Measurements from ENCODE around the gene TROAP. TPM values are rescaled to one million over a fixed set of nuclear protein-coding genes. Genes with fewer than 3 reads are reported as not detected.
A peak's percentile ranks its signal among the peaks of the same experiment; 100 is the strongest.

Gene TROAP
- total RNA-seq, 1 donor from 2014 or later: 49.9 TPM

GRCh38 chr12:49348781-49349180 is 25.7 kb downstream of the TROAP start:
- intact Hi-C loops (cut with micrococcal nuclease): no loop called here
- H3K9me3 Mint-ChIP-seq: no peaks in the 10 kb centered on the region

DNA sequence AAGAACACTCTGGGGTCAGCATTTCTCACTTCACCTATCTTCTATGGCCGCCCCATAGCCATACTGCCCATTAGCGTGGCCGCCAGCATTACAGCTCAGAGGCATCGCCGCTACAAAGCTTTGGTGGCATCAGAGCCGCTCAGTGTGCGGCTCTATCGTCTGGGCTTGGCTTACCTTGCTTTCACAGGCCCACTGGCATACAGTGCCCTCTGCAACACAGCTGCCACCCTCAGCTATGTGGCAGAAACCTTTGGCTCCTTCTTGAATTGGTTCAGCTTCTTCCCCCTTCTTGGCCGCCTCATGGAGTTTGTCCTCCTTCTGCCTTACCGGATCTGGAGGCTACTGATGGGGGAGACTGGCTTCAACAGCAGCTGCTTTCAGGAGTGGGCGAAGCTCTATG is 26.2 kb downstream of the TROAP start:
- Mint-ChIP-seq H3K36me3 (ENCODE audit: low read depth) (no peaks in the 10 kb centered on the region), H3K27me3 (peaks cover 61% of the 10 kb centered on the region), H3K9me3 (no peaks in the 10 kb centered on the region), H3K4me1 (peaks cover 18% of the 10 kb centered on the region), H3K4me3 (no peak overlapping the region), H3K27ac (no peak overlapping the region)
- DNase-seq: no peak
- intact Hi-C loops (cut with micrococcal nuclease): no loop called here

More at GRCh38 chr12:49348781-49349180, 25.7 kb downstream of the TROAP start:
- no peak overlapping the region for H3K4me3 Mint-ChIP-seq
- peaks cover 22% of the 10 kb centered on the region for H3K4me1 Mint-ChIP-seq
- DNase-seq: no peak
- no peak overlapping the region for H3K27ac Mint-ChIP-seq
- peaks cover 66% of the 10 kb centered on the region for H3K27me3 Mint-ChIP-seq
- no peaks in the 10 kb centered on the region for H3K36me3 Mint-ChIP-seq (ENCODE audit: low read depth)

DNA sequence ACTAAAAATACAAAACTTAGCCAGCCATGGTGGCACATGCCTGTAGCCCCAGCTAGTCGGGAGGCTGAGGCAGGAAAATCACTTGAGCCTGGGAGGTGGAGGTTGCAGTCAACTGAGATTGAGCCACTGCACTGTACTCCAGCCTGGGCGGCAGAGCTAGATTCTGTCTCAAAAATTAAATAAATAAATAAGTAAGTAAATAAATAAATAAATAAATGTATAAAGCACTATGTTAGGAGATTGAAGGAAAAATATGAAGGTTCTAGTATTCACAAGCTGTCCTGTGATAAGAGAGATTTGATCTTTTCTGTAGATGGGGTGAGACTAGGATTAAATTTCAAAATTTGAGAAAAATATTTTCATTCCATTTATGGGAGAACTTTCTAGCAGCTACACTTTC is 29.3 kb downstream of the TROAP start:
- intact Hi-C loops (cut with micrococcal nuclease): no loop called here
- Mint-ChIP-seq H3K9me3 (no peaks in the 10 kb centered on the region), H3K27ac (no peak overlapping the region)

DNA sequence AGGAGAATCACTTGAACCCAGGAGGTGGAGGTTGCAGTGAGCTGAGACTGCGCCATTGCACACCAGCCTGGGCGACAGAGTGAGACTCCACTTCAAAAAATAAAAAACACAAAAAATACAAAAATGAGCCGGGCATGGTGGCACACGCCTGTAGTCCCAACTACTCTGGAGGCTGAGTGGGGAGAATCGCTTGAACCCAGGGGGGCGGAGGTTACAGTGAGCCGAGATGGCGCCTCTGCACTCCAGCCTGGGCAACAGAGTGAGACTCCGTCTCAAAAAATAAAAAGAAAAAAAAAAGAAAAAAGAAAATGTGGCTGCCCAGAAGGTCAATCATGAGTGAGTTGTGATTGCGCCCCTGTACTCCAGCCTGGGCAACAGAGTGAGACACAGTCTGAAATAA is 32.9 kb downstream of the TROAP start:
- no peaks in the 10 kb centered on the region for H3K9me3 Mint-ChIP-seq
- no peak overlapping the region for H3K4me3 Mint-ChIP-seq
- no peak for DNase-seq
- peaks cover 2% of the 10 kb centered on the region for H3K4me1 Mint-ChIP-seq
- H3K27ac Mint-ChIP-seq: no peak overlapping the region
- peaks cover 38% of the 10 kb centered on the region for H3K27me3 Mint-ChIP-seq
- intact Hi-C loops (cut with micrococcal nuclease): no loop called here
- H3K36me3 Mint-ChIP-seq (ENCODE audit: low read depth): no peaks in the 10 kb centered on the region

More for the DNA sequence above, 29.3 kb downstream of the TROAP start:
- no peaks in the 10 kb centered on the region for H3K36me3 Mint-ChIP-seq (ENCODE audit: low read depth)
- DNase-seq: no peak
- peaks cover under 1% of the 10 kb centered on the region for H3K4me1 Mint-ChIP-seq
- no peak overlapping the region for H3K4me3 Mint-ChIP-seq
- peaks cover 55% of the 10 kb centered on the region for H3K27me3 Mint-ChIP-seq

DNA sequence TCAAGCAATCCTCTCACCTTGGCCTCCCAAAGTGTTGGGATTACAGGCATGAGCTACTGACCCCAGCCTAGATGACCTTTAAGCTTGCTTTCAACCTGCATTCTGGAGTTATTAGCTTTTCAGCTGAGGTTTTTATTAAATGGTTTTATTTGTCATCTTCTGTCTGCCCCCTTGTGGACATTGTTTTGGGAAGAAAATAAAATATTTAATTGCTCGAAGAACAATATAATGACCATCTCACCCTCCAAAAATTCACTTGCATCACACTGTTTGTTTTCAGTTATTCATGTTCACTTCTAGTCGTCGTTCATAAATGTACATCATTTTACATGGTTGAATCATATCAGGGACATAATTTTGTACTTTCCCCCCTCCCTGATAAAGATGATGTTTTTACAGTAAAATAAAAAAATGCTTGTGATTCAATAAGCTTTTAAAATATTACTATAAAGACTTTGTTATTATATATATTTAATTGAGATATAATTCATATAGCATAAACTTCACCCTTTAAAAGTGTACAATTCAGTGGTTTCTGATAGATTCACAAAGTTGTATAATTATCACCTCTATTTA is 34.1 kb downstream of the TROAP start:
- no peaks in the 10 kb centered on the region for H3K9me3 Mint-ChIP-seq

GRCh38 chr12:49358483-49359141 is 35.6 kb downstream of the TROAP start:
- H3K27ac Mint-ChIP-seq: no peak overlapping the region
- intact Hi-C loops (cut with micrococcal nuclease): loop anchor here (1.0 kb wide), 2 partner anchors 156 to 222 kb away; no protein-coding TSS in a partner anchor
- DNase-seq: peak; percentile 88
- peaks cover 28% of the 10 kb centered on the region for H3K27me3 Mint-ChIP-seq
- no peaks in the 10 kb centered on the region for H3K9me3 Mint-ChIP-seq
- H3K36me3 Mint-ChIP-seq (ENCODE audit: low read depth): no peaks in the 10 kb centered on the region
- H3K4me1 Mint-ChIP-seq: peaks cover 2% of the 10 kb centered on the region
- H3K4me3 Mint-ChIP-seq: no peak overlapping the region

More for the DNA sequence above, 34.1 kb downstream of the TROAP start:
- DNase-seq: no peak
- H3K36me3 Mint-ChIP-seq (ENCODE audit: low read depth): no peaks in the 10 kb centered on the region
- intact Hi-C loops (cut with micrococcal nuclease): no loop called here
- H3K27ac Mint-ChIP-seq: no peak overlapping the region
- H3K27me3 Mint-ChIP-seq: peaks cover 37% of the 10 kb centered on the region
- no peak overlapping the region for H3K4me3 Mint-ChIP-seq
- peaks cover 2% of the 10 kb centered on the region for H3K4me1 Mint-ChIP-seq

DNA sequence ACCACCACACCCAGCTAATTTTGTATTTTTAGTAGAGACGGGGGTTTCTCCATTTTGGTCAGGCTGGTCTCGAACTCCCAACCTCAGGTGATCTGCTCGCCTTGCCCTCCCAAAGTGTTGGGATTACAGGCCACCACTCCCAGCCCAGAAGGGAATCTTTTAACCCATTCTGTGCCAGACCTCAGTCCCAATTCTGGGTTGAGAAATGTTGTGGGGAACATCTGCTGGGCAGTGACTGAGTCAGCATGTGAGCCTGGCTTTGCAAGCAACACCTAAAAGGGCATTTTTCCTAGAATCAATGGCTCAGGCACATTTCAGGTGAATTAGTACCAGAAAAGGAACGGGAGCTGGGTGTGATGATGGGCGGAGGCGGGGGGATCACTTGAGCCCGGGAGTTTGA is 36.6 kb downstream of the TROAP start:
- H3K27me3 Mint-ChIP-seq: peaks cover 23% of the 10 kb centered on the region
- H3K9me3 Mint-ChIP-seq: no peaks in the 10 kb centered on the region
- H3K27ac Mint-ChIP-seq: no peak overlapping the region
- peaks cover 2% of the 10 kb centered on the region for H3K4me1 Mint-ChIP-seq
- H3K36me3 Mint-ChIP-seq (ENCODE audit: low read depth): no peaks in the 10 kb centered on the region
- H3K4me3 Mint-ChIP-seq: no peak overlapping the region
- DNase-seq: no peak
- intact Hi-C loops (cut with micrococcal nuclease): no loop called here

- Mint-ChIP-seq H3K36me3 (ENCODE audit: low read depth) (no peaks in the 10 kb centered on the region), H3K4me3 (no peak overlapping the region), H3K27ac (no peak overlapping the region), H3K9me3 (no peaks in the 10 kb centered on the region), H3K27me3 (peaks cover 13% of the 10 kb centered on the region), H3K4me1 (peaks cover 8% of the 10 kb centered on the region)
- intact Hi-C loops (cut with micrococcal nuclease): no loop called here
- no peak for DNase-seq
Measured at GRCh38 chr12:49362077-49362476, 39.0 kb downstream of the TROAP start.

- peaks cover 3% of the 10 kb centered on the region for H3K36me3 Mint-ChIP-seq (ENCODE audit: low read depth)
- H3K9me3 Mint-ChIP-seq: no peaks in the 10 kb centered on the region
- H3K27ac Mint-ChIP-seq: no peak overlapping the region
- DNase-seq: no peak
- peaks cover 26% of the 10 kb centered on the region for H3K4me1 Mint-ChIP-seq
- intact Hi-C loops (cut with micrococcal nuclease): no loop called here
- no peak overlapping the region for H3K4me3 Mint-ChIP-seq
- H3K27me3 Mint-ChIP-seq: peaks cover 4% of the 10 kb centered on the region
Measured at GRCh38 chr12:49364989-49365388, 41.9 kb downstream of the TROAP start.

DNA sequence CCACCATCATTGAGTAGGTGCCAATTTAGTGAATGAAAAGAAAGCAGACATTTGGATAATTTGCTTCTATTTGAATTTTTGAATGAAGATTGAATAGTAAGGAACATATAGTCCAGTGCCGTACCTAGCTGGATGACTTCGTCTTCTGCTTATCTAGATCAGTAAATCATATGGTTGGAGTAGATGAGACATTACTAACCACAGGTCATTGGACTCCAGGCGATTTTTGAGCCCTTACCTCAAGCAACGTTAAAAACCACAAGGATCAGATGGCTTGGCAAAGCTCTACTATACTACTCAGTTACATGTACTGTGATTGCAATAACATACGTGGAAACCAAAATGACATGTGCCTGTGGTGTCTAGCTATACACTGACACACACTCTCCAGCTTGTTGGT is 42.5 kb downstream of the TROAP start:
- DNase-seq: no peak
- Mint-ChIP-seq H3K4me3 (peak overlapping the region; percentile 28), H3K36me3 (ENCODE audit: low read depth) (peaks cover 4% of the 10 kb centered on the region), H3K27ac (no peak overlapping the region), H3K9me3 (no peaks in the 10 kb centered on the region), H3K27me3 (peaks cover 4% of the 10 kb centered on the region), H3K4me1 (peaks cover 27% of the 10 kb centered on the region)
- intact Hi-C loops (cut with micrococcal nuclease): no loop called here

- intact Hi-C loops (cut with micrococcal nuclease): no loop called here
- Mint-ChIP-seq H3K36me3 (ENCODE audit: low read depth) (peaks cover 7% of the 10 kb centered on the region), H3K9me3 (no peaks in the 10 kb centered on the region), H3K4me1 (peaks cover 28% of the 10 kb centered on the region), H3K27ac (peak overlapping the region; percentile 93), H3K4me3 (peak overlapping the region; percentile 85), H3K27me3 (peaks cover 4% of the 10 kb centered on the region)
- DNase-seq: no peak
Measured at GRCh38 chr12:49366096-49366651, 43.1 kb downstream of the TROAP start.

- intact Hi-C loops (cut with micrococcal nuclease): loop anchor here (1.0 kb wide), 2 partner anchors 44 to 84 kb away; partner anchors contain the start of gene TROAP
- no peaks in the 10 kb centered on the region for H3K9me3 Mint-ChIP-seq
- peaks cover 10% of the 10 kb centered on the region for H3K36me3 Mint-ChIP-seq (ENCODE audit: low read depth)
- peaks cover 1% of the 10 kb centered on the region for H3K27me3 Mint-ChIP-seq
- peak; percentile 97 for DNase-seq
- H3K4me1 Mint-ChIP-seq: peaks cover 30% of the 10 kb centered on the region
- H3K4me3 Mint-ChIP-seq: peak overlapping the region; percentile 85
- H3K27ac Mint-ChIP-seq: peak overlapping the region; percentile 93
Measured at GRCh38 chr12:49366652-49367380, 43.8 kb downstream of the TROAP start.

DNA sequence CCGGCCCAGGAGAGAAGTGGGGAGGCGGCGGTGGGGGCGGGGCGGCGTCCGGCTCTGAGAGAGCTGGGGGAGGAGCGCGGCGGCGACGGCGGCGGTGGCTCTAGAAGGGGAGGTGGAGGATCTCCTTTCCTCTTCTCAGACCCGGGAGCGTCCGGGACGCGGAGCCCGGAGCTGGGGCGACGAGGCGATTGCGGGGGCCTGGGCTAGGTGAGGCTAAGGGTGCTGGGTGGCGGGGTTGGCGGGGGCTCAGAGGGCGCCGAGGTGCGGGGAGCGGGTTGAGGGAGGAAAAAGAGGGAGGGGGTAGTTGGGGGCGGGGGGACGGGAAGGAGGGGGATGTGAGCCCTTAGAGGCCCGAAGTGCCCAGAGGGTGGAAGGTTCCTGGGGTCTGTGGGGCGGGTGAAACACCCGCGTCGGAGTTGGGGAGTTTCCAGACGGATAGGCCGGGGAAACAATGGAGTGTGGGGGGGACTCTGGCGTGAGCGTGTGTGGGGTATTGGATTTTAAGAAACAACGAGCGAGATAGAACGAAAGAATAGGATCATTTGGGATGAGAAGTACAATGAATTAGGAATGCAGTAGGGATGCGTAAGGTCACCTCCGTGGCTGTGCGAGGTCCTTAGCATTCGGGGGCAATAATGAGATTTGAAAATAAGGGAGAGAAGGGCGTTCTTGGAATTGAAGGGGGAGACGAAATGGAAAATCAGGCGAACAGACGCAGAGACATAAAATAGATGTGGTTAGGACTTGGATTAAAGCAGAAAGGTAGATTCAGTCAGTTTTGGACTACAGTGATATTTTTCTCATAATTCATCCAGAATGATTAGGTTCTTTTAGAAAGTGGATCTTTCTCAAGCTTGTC is 44.6 kb downstream of the TROAP start, which contains the start of gene SPATS2:
TSS of gene SPATS2 (plus strand) at position 82 of the 859 bp plus-strand sequence. CDS start 93,551 bp downstream, outside the sequence.
- no peak for DNase-seq
- H3K27me3 Mint-ChIP-seq: peaks cover 1% of the 10 kb centered on the region
- H3K4me1 Mint-ChIP-seq: peaks cover 30% of the 10 kb centered on the region
- no peaks in the 10 kb centered on the region for H3K9me3 Mint-ChIP-seq
- peak within 1 kb of the TSS; percentile 85 for H3K4me3 Mint-ChIP-seq
- intact Hi-C loops (cut with micrococcal nuclease): loop anchor here (1.0 kb wide), 2 partner anchors 44 to 84 kb away; partner anchors contain the start of gene TROAP
- peak within 1 kb of the TSS; percentile 93 for H3K27ac Mint-ChIP-seq
- H3K36me3 Mint-ChIP-seq (ENCODE audit: low read depth): peaks cover 11% of the 10 kb centered on the region

All from activated CD4-positive, alpha-beta T cell treated with anti-CD3 and anti-CD28 coated beads, Interleukin-2, amount 10 ng/mL, durations not matched to agents 24 days and 14 days (primary cell).